PC-3 (cell line): Measurements from ENCODE around the gene ST6GAL1.
"Not testable (repeated sequence)": the region's sequence is repeated elsewhere in the genome, so short reads cannot be mapped to it uniquely, and the experiment has no call there.

Source experiments
- CTCF ChIP-seq: fragments of 300-600 bp; sonication (generic); conservative IDR thresholded peaks from 2 replicates; pipeline ENCODE4 v1.5.1; 2017; ENCODE audit warnings: antibody characterized with exemption, low read depth, mild to moderate bottlenecking, low read length
- EZH2 ChIP-seq: fragments of 300-600 bp; sonication (generic); IDR thresholded peaks from one replicate; pipeline ENCODE4 v1.6.1; 2017; ENCODE audit warnings: antibody characterized with exemption, mild to moderate bottlenecking, low read length; ENCODE audit not compliant: unreplicated experiment
- EZH2phosphoT487 ChIP-seq: fragments of 300-600 bp; sonication (generic); IDR thresholded peaks from 2 replicates; pipeline ENCODE4 v1.6.1; 2018; ENCODE audit warnings: mild to moderate bottlenecking, antibody characterized with exemption, low read length, borderline replicate concordance

- not testable (repeated sequence) for TF ChIP-seq CTCF, EZH2, EZH2phosphoT487
Observed at GRCh38 chr3:186884868-186885267, 45.5 kb upstream of the ST6GAL1 start.
